ENCODE data around the gene SSTR1. TPM values are rescaled to one million over a fixed set of nuclear protein-coding genes. Genes with fewer than 3 reads are reported as not detected.

The SSTR1 gene
- total RNA-seq, 1 experiment from 2014 or later: not detected

DNA sequence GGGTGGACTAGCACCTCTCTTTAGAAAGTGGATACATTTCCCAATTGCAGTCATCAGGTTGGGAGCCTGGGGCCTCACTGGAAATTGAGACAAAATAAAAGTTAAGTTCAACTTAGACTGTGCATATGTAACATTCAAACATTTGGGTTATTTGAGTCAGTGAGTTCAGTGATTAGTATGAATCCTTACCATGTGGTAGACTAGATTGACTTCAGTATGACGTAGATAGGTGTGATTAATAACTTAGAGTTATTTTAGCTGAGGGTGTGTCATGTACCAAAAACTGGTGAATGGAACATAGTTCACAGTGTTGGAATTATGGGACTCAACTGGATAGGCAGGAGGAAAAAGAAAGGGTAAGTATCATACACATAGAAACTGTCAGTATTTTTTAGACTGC is 8.0 kb upstream of the SSTR1 start:
- Histone ChIP-seq H2AFZ (ENCODE audit: low read depth, low read length, poor library complexity, severe bottlenecking) (no peak overlapping the region), H3K27ac (ENCODE audit: low read depth, low read length) (no peak overlapping the region), H3K9me3 (ENCODE audit: control insufficient read depth in 1 of 2, insufficient read depth in 1 of 2, low read depth in 1 of 2, low read length in 2 of 2) (no peaks in the 10 kb centered on the region), H3K9ac (ENCODE audit: low read length) (no peak overlapping the region), H3K9me2 (ENCODE audit: insufficient read depth) (no peaks in the 10 kb centered on the region), H3K4me1 (ENCODE audit: control insufficient read depth in 1 of 2, insufficient read depth in 2 of 2, low read length in 2 of 2) (no peaks in the 10 kb centered on the region), H3K79me2 (ENCODE audit: insufficient read depth, low read length) (no peaks in the 10 kb centered on the region), H3K27me3 (ENCODE audit: insufficient read depth, low read length) (no peaks in the 10 kb centered on the region), H4K20me1 (ENCODE audit: insufficient read depth) (no peaks in the 10 kb centered on the region), H3K4me3 (replicated peaks in 1 of 2; ENCODE audit: low read depth in 1 of 2, low read length in 2 of 2) (no peak overlapping the region), H3K4me2 (ENCODE audit: low read length) (no peak overlapping the region), H3K36me3 (ENCODE audit: control insufficient read depth in 1 of 2, insufficient read depth in 2 of 2, low read length in 2 of 2) (no peaks in the 10 kb centered on the region)
- ChIA-PET CTCF (no interaction called here), POLR2A (no interaction called here), RAD21 (ENCODE audit: low non-redundant PET in 1 of 2, low total read pairs in 2 of 2, uncharacterized antibody in 2 of 2, unreplicated experiment in 2 of 2) (no interaction called here)
- no peak for DNase-seq (ENCODE audit: low read depth, low spot score)
- no TSS peak for BruUV-seq (replicated peaks)
- ATAC-seq: no peak
- TF ChIP-seq ZNF274 (IDR thresholded peaks at IDR 0.05; ENCODE audit: low read depth, low read length): no peak
- no peak for TF ChIP-seq ZBTB33 (IDR thresholded peaks at IDR 0.05; ENCODE audit: extremely low read depth, insufficient replicate concordance, low read length)
- no peak for TF ChIP-seq REST (IDR thresholded peaks at IDR 0.05; ENCODE audit: low read depth)
- TF ChIP-seq SP1 (IDR thresholded peaks at IDR 0.05; ENCODE audit: low read depth): no peak
- no peak for TF ChIP-seq EZH2phosphoT487 (IDR thresholded peaks at IDR 0.05; ENCODE audit: borderline replicate concordance)
- TF ChIP-seq RAD21 (IDR thresholded peaks at IDR 0.05; ENCODE audit: low read depth): no peak
- no peak for TF ChIP-seq CEBPB (IDR thresholded peaks at IDR 0.05; ENCODE audit: low read depth)
- TF ChIP-seq, protein P1, sequence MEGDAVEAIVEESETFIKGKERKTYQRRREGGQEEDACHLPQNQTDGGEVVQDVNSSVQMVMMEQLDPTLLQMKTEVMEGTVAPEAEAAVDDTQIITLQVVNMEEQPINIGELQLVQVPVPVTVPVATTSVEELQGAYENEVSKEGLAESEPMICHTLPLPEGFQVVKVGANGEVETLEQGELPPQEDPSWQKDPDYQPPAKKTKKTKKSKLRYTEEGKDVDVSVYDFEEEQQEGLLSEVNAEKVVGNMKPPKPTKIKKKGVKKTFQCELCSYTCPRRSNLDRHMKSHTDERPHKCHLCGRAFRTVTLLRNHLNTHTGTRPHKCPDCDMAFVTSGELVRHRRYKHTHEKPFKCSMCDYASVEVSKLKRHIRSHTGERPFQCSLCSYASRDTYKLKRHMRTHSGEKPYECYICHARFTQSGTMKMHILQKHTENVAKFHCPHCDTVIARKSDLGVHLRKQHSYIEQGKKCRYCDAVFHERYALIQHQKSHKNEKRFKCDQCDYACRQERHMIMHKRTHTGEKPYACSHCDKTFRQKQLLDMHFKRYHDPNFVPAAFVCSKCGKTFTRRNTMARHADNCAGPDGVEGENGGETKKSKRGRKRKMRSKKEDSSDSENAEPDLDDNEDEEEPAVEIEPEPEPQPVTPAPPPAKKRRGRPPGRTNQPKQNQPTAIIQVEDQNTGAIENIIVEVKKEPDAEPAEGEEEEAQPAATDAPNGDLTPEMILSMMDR (IDR thresholded peaks at IDR 0.05 in 2 of 3, conservative IDR thresholded peaks at IDR 0.05 in 1 of 3; ENCODE audit: borderline replicate concordance in 1 of 3, insufficient read depth in 1 of 3, low read depth in 2 of 3, low read length in 2 of 3): no peak
- no peak for TF ChIP-seq CBX3 (IDR thresholded peaks at IDR 0.05; ENCODE audit: low read depth)
- TF ChIP-seq ZFX (IDR thresholded peaks at IDR 0.05): no peak
- TF ChIP-seq FOSL1 (IDR thresholded peaks at IDR 0.05; ENCODE audit: low read depth): no peak
- intact Hi-C loops (cut with micrococcal nuclease): loop anchor here (5.0 to 10.0 kb wide), 2 partner anchors 215 to 297 kb away; no protein-coding TSS in a partner anchor

Measured in HCT116 (cell line).